Measurements from ENCODE around the gene DPM3.
"Not testable (repeated sequence)": the region's sequence is repeated elsewhere in the genome, so short reads cannot be mapped to it uniquely, and the experiment has no call there.

The DPM3 gene, protein sequence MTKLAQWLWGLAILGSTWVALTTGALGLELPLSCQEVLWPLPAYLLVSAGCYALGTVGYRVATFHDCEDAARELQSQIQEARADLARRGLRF

DNA sequence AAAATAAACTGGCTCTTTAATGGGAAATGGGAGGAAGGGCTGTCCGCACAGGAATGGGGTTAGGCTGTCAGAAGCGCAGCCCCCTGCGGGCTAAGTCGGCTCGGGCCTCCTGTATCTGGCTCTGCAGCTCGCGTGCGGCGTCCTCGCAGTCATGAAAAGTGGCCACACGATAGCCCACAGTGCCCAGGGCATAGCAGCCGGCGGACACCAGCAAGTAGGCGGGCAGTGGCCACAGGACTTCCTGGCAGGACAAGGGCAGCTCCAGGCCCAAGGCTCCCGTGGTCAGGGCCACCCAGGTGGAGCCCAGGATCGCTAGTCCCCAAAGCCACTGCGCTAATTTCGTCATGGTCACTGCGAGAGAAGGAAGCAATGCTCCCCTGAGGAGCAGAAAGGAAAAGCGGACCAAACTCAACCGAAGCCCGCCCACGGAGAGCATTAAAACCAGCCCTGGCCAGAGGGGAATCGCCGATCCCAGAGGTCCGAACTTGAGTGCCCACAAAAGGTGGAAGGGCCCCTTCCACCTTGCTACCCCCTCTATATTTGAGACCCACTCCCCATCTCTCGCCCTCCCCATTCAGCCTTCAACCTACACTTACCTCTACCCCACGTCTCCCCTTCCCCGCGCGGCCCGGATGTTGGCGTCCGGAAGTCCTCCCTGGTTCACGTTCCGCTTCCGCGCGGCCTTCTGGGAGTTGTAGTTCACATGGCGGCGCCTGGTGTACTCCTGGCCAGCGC lies at the start of gene DPM3:
Gene DPM3 (minus strand): TSS at position 637 of the 735 bp plus-strand sequence. CDS start 291 bp downstream, at position 346.
- DNase-seq, result peak; percentile 73

DNA sequence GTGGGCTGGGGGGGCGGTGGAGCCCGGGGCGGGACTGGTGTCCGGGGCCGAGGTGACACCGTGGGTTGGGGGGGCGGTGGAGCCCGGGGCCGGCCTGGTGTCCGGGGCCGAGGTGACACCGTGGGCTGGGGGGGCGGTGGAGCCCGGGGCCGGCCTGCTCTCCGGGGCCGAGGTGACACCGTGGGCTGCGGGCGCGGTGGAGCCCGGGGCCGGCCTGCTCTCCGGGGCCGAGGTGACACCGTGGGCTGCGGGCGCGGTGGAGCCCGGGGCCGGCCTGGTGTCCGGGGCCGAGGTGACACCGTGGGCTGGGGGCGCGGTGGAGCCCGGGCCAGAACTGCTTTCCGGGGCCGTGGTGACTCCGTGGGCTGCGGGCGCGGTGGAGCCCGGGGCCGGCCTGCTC lies 49.6 kb upstream of the DPM3 start:
- not testable (repeated sequence) for DNase-seq

DNA sequence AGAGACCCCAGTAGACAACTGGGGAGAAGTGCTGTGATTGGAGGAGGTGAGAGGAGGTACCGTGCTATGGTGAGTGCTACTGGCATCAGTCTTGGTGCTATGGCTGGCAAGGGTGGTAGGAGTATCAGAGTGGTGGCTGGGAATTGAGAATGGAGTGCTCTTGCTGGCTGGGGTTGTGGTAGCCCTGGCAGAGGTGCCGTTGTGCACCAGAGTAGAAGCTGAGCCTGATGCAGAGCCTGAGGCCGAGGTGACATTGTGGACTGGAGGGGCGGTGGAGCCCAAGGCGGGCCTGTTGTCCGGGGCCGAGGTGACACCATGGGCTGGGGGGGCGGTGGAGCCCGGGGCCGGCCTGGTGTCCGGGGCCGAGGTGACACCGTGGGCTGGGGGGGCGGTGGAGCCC lies 47.9 kb upstream of the DPM3 start:
- no peak for DNase-seq

DNA sequence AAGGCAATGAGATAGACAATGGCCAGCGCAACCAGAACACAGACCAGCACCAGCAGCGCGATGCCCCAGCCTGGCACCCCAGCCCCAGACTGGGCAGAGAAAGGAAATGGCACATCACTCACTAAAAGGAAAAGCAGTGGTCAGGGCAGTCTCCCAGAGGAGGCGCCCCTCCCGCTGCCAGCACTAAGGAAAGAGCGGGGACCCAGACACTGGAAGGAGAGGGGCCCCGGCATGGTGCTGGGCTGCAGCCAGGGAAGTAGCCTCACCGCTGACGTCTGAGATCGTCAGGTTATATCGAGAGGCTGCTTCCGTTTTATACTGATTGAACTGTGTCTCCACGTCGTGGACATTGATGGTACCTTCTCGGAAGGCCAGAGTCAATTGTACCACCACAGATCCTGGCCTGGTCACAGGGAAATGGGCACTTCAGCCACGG lies 47.1 kb upstream of the DPM3 start:
- no peak for DNase-seq

DNA sequence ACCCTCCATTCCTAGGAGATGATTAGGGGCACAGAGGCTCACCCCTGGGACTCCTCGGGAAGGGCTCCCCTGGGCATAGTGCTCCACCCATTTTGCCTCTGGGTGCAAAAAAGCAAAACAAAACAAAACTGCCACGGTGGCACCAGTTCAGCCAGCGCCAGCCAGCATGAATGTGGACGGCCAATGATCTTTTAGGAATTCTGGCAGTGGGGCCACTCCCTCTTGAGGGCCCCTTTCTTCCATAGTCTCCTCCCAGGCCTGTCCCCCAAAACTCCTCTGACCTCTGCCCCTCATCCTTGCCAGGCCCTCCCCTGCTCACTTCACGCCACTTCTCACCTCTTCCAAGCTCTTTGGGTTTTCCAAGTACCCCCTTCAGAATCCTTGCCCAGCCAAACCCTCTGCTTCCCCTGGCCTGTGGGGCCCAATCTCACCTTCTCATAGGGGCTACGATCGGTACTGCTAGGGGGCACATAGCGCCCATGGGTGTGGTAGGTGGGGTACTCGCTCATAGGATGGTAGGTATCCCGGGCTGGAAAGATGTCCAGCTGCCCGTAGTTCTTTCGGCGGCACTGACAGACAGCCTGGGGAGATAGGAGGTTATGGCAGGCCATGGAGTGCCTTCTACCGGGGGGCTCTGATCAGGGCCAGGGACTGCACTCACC lies 46.6 kb upstream of the DPM3 start:
- DNase-seq, result no peak

DNA sequence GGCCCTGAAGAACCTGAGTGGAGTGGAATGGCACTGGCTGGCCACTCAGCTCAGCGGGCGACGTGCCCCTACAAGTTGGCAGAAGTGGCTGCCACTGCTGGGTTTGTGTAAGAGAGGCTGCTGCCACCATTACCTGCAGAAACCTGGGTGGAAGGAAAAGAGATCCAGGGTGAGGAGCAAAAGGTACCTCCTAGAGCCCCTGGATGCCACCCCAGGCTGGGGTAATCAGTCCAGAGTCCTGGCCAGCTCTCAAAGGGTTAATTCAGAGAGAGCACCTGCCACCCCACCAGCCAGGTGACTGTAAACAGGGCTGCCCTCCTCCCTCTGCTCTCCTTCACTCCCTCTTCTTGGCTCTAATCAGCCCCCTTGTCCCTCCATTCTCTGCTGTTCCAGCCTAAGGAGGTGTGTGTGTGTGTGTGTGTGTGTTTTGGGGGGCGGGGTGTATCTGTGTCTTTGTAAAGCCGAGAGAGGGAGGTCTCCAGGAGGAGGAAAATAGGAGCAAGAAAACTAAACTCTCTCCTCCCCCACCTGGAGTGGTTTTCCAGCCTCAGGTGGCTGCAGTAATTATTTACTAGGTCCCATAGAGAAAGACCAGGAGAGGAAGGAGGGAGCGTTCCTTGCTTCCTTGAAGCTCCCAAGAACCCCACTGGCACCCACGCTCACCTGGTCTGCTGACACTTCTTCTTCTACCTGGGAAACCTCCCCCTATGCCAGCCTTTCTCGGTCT lies 45.9 kb upstream of the DPM3 start:
- no peak for DNase-seq

DNA sequence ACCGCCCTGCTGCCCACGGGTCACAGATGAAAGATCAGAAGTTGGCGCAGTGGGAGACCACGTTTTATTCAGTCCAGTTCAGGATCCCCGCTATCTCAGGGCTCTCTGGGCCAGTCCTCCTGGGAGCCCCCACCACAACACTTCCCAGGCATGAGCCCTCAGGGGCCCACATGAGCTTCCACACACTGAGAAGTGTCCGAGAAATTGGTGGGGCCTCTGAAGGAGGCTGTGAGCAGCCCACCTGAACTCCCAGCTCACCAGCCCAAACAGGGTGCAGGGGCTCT lies 45.4 kb upstream of the DPM3 start:
- DNase-seq, result no peak

DNA sequence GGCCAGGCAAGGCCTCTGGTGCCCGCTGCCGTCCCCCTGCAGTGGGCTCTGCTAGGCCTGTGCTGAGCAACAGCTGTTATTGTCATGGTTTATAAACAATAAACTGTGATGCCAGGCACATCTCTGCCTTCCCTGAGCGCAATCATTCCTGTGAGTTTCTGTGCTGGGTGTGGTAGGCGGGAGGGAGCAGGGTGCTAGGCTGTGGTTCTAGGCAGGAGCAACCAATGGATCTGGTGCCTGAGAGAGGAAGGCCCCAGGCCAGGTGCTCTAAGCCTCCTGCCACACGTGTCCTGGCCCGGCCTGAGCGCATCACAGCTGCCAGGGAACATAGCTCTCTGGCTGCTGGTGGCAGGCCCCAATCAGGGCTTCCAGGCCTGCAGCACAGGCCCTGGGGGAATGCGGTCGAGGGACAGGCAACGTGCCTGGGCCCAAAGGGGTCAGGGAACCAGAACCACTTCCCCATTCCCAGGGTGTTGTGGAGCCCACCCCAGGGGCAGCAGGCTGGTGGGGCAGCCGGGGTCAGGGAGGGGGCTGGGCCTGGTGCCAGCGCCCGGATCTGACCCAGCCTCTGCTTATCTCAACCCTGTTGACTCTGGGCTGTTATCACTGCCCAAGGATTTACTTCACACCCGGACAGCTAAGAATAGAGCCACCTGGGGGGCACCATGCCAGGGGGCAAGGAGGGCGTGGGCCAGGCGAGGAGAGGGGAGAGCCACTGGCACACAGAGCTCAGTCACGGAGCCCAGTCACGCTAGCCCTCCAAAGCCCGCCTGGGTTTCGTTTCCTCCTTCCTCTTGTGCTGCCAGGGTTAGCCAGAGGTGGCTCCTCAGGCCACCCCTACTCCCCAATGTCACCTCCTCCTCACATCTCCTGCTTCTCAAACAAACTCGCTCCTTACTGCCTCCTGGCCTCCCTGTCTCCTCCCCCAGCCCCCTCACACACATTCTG lies 44.8 kb upstream of the DPM3 start:
- no peak for DNase-seq

DNA sequence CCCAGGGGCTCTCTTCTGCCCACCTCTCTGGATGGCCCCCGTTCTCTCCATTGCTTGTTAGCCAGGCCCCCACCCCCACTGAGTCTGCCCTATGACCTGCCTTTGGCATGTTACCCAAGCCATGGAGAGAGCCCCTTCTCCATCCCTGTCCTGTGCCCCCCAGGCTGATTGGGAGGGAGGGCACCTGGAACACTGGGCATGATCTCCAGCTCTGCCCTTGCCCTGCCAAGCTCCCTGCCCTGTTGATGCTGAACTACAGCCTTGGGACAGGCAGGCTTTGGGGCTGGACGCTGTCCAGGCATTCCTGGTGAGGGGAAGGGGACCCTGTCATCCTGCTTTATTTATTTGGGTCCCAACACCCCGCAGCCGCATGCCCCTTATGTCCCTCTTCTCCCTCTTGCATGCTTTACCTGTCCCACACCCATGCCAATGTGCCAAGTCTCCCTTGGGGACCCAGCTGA lies 44.0 kb upstream of the DPM3 start:
- DNase-seq, result no peak

DNA sequence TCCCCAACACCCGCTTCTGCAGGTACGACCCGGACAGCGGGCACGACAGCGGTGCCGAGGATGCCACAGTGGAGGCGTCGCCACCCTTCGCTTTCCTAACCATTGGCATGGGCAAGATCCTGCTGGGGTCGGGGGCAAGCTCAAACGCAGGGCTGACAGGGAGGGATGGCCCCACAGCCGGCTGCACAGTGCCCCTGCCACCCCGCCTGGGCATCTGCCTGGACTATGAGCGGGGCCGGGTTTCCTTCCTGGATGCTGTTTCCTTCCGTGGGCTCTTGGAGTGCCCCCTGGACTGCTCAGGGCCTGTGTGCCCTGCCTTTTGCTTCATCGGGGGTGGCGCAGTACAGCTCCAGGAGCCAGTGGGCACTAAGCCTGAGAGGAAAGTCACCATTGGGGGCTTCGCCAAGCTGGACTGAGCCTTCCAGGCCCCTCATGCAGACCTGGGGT lies 43.5 kb upstream of the DPM3 start:
- no peak for DNase-seq

DNA sequence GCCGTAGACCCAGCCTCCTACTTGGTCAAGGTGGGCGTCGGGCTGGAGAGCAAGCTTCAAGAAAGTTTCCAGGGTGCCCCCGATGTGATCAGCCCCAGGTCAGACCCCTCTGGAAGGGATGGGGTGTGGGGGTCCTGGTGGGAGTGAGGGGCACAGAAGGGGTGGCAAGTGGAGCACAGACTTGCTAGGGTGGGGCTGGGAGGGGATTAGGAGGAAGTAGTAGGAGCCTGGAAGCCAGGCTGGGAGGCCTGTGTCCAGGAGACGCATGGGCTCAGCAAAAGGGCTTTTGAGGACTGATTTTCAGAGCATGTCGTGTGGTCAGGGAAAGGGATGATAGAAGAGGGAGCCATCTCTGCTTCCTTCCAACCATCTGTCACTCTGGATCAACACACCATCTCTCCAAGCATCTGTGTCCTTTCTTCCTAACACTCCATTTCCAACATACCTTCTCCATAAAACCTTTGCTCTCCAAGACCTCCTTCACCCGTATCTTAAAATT lies 41.8 kb upstream of the DPM3 start:
- DNase-seq, result no peak

DNA sequence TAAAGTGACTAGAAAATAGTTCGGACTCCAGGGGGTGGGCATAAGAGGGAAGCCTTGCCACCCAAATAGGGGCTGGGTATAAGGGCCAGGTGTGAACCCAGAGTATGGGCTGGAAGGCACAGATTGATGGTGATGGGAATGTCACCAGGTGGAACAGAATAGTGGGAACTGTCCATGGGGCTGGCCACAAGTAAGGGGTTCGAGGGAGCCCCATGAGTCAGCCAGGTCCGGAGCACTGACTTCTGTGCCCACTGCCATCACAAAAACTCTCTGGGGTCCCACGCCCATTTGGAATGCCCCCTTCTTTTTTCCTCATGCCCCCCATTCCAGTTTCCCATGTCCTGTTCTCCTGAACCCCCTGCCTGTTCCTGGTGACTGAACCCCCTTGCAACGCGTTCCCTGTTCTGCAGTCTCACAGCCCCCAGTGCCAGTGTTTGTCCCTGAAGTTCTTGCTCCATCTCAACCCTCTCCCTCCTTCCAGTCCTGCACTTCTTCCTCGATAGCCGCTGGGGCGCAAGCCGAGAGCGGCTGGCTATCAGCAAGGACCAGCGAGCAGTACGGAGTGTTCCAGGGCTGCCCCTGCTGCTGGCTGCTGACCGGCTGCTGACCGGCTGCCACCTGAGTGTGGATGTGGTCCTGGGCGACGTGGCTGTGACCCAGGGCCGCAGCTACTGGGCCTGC lies 41.2 kb upstream of the DPM3 start:
- no peak for DNase-seq

DNA sequence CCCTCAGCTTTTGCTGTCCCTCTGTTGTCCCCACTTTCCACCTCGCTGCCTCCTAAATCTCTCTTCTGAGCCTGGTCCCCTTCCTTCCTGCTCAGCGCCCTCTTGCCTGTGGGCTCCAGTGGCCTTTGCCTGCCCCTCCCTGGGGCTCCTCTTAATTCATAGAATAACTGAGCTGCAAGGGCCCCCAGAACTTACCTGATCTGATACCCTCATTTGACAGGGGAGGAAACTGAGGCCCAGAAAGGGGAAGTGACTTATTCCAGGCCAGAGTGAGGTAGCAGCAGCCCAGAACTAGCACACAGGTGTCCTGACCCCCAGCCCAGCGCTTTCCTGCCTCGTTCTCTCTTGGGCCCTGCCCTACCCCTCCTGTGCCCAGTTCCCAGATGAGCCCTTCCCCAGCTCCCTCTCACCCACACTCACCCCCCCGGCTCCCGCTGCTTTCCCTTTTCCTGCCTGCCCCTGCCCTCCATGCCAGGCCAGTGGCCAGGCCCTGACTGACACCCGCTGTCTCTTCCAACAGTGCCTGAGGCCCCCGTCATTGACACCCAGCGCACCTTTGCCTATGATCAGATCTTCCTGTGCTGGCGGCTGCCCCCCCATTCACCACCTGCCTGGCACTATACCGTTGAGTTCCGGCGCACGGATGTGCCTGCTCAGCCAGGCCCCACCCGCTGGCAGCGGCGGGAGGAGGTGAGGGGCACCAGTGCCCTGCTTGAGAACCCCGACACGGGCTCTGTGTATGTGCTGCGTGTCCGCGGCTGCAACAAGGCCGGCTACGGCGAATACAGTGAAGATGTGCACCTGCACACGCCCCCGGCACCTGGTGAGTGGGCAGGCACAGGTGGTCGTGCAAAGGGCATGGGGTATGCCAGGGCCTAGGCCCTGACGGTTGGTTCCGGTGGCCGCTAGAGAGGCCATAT lies 39.0 kb upstream of the DPM3 start:
- no peak for DNase-seq

DNA sequence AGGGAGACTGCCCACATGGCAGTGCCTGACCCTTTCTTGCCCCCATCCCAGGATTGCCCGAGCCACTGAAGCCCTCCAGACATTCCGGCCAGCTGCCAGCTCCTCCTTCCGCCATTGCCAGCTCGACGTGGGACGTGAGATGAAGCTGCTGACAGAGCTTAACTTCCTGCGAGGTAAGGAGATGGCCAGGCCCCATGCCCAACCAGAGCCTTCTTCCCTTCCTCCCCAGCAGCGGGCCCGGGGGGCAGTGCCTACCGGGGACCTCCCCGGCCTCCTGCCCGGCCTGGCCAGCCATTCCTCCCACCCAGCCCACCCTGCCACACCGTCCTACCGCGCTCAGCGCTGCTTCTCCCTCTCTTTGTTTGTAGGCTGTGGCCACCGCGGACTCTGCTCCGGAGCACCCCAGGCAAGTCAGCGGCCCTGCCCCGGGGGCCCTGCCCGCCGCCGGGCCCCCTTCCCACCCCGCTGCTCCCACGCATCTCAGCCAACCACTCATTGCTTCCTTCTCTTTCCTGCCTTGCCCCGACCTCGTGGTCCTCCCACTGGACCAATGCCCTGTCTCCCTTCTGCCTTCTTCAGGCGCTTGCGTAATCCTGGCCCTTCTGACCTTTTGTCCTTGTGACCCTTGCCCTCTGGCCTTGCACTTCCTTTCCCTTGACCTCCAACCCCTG lies 38.2 kb upstream of the DPM3 start:
- no peak for DNase-seq

DNA sequence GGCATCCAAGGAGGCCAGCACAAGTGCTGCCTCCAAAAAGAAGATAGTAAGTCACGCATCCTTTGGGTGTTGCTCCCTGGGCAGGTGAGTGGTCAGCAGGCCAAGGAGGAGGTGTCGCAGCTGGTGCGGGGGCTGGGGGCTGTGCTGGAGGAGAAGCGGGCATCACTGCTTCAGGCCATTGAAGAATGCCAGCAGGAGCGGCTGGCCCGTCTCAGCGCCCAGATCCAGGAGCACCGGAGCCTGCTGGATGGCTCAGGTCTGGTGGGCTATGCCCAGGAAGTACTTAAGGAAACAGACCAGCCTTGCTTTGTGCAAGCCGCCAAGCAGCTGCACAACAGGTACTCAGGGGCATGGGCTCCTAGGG lies 37.6 kb upstream of the DPM3 start:
- DNase-seq, result no peak

DNA sequence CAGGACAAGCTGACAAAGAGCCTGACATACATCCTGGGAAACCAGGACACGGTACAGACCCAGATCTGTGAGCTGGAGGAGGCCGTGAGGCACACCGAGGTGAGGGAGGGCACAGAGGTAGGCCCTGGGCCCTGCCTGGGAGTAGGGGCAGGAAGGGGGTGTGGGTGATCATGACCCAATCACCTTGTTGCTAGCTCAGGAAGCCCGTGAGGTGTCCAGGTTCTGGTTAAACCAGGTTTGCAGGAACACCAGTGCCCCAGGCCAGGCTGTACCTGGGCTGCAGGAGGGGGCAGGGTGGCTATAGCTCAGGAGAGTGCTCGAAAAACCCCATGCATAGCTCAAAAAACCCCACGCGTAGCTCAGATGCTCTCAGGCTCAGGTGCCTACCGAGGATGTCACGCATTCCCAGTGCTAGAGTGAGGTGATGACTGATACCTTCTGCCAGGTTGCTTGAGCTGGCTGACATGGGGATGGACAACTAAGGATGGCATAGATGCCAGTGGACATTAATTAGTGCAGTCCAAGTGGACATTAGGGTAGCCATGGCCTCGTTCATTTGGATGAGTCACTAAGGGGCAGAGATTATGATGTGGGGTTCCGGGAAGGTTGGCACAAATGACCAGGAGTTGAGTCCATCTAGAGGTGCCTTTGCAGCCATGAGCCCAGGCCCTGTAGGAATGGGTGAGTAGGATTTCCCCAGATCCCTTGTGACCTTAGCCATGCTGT lies 37.0 kb upstream of the DPM3 start:
- no peak for DNase-seq

DNA sequence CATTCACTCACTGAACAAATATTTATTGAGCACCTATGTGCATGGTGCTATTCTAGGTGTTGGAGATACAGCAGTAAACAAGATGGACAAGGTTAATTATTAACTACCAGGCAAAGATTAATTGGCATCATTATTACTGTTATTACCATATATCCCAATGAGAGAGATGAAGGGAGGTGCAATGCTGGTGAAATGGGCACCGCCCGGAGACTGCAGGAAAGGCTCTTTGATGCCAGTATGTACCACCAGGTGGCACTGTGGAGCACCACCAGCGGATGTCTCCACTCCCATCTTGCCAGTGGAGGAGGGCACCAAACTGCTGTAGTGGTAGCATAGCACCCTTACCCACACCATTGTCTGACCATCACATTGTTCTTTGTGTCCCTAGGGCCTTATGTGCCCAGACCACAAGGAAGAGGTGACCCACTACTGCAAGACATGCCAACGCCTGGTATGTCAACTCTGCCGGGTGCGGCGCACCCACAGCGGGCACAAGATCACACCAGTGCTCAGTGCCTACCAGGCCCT lies 36.3 kb upstream of the DPM3 start:
- DNase-seq, result peak; percentile 60

DNA sequence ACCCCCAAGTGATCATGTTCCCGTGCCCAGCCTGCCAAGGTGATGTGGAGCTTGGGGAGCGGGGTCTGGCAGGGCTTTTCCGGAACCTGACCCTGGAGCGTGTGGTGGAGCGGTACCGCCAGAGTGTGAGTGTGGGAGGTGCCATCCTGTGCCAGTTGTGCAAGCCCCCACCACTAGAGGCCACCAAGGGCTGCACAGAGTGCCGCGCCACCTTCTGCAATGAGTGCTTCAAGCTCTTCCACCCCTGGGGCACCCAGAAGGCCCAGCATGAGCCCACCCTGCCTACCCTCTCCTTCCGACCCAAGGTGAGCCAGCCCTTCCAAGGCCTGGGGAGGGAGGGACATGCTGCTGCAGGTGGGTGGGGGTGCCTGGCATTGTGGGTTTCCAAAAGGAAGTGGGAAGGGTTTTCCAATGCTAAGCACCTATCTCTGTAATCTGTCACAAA lies 35.6 kb upstream of the DPM3 start:
- DNase-seq, result no peak

DNA sequence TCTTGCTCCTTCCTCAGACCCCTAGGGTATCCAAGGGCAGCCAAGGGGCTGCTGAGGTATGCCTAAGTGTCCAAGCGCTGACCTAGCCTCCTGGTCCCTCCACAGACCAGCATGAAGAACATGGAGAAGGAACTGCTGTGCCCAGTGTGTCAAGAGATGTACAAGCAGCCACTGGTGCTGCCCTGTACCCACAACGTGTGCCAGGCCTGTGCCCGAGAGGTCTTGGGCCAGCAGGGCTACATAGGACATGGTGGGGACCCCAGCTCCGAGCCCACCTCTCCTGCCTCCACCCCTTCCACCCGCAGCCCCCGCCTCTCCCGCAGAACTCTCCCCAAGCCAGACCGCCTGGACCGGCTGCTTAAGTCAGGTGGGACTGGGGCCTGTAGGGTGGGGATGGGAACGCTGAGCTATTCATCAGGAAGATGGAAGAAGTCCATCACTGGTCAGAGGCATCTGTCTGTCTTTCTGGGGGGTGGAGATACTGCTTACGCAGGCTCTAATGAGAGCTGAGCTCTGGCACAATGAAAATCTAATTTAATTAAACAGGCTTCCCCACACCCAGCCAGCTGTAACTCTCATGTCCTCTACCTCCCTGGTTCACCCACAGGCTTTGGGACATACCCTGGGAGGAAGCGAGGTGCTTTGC lies 35.1 kb upstream of the DPM3 start:
- no peak for DNase-seq
